Nephron (organoid): ENCODE data around the gene CHRNA1.
A peak's percentile ranks its signal among the peaks of the same experiment; 100 is the strongest.

Source experiments
- H3K27ac Mint-ChIP-seq, 3 experiments: 2 replicates each; pipeline ENCODE4 v1.8.0; 2020; ENCODE audit warnings: mixed read lengths in 3 of 3, mild to moderate bottlenecking in 2 of 3, moderate library complexity in 1 of 3
- H3K27me3 Mint-ChIP-seq: 2 replicates; pipeline ENCODE4 v1.8.0; 2021; ENCODE audit warnings: low read depth, mild to moderate bottlenecking, moderate library complexity, mixed read lengths
- H3K36me3 Mint-ChIP-seq: 2 replicates; pipeline ENCODE4 v1.8.0; 2020; ENCODE audit warnings: low read depth, mixed read lengths
- H3K4me1 Mint-ChIP-seq: 2 replicates; pipeline ENCODE4 v1.8.0; 2020; ENCODE audit warnings: mixed read lengths
- H3K4me3 Mint-ChIP-seq, 3 experiments: 2 replicates each; pipeline ENCODE4 v1.8.0; 2020; ENCODE audit warnings: mild to moderate bottlenecking in 3 of 3, mixed read lengths in 3 of 3, moderate library complexity in 2 of 3
- H3K9me3 Mint-ChIP-seq: 2 replicates; pipeline ENCODE4 v1.8.0; 2020; ENCODE audit warnings: mixed read lengths
- CTCF ChIP-seq, 3 experiments: fragments of 200-600 bp; sonication (generic); IDR thresholded peaks; one replicate each; pipeline ENCODE4 v1.5.0; 2021; ENCODE audit warnings: antibody characterized with exemption in 3 of 3; ENCODE audit not compliant: unreplicated experiment in 3 of 3

The CHRNA1 gene

GRCh38 chr2:174763780-174764179 is 492 bp downstream of the CHRNA1 start:
- no peaks in the 10 kb centered on the region for H3K36me3 Mint-ChIP-seq
- TF ChIP-seq CTCF (IDR thresholded peaks at IDR 0.05; ENCODE audit: unreplicated experiment in 3 of 3) = no peak
- no peaks in the 10 kb centered on the region for H3K27me3 Mint-ChIP-seq
- H3K4me3 Mint-ChIP-seq = peak overlapping the region; percentile 69 to 99 (median 88)
- peaks cover 76% of the 10 kb centered on the region for H3K4me1 Mint-ChIP-seq
- no peaks in the 10 kb centered on the region for H3K9me3 Mint-ChIP-seq
- peak overlapping the region; percentile 93 to 95 (median 94) for H3K27ac Mint-ChIP-seq

GRCh38 chr2:174762464-174762863 is 1.8 kb downstream of the CHRNA1 start:
- Mint-ChIP-seq H3K27me3 (no peaks in the 10 kb centered on the region), H3K36me3 (no peaks in the 10 kb centered on the region), H3K4me3 (peak overlapping the region; percentile 31 to 99 (median 88)), H3K4me1 (peaks cover 71% of the 10 kb centered on the region), H3K9me3 (no peaks in the 10 kb centered on the region), H3K27ac (peak overlapping the region; percentile 93 to 95 (median 94))
- no peak for TF ChIP-seq CTCF (IDR thresholded peaks at IDR 0.05; ENCODE audit: unreplicated experiment in 3 of 3)

GRCh38 chr2:174761837-174762236 is 2.4 kb downstream of the CHRNA1 start:
- peak overlapping the region; percentile 43 to 93 (median 86) for H3K27ac Mint-ChIP-seq
- H3K4me1 Mint-ChIP-seq = peaks cover 67% of the 10 kb centered on the region
- no peaks in the 10 kb centered on the region for H3K36me3 Mint-ChIP-seq
- no peaks in the 10 kb centered on the region for H3K27me3 Mint-ChIP-seq
- H3K9me3 Mint-ChIP-seq = no peaks in the 10 kb centered on the region
- no peak for TF ChIP-seq CTCF (IDR thresholded peaks at IDR 0.05; ENCODE audit: unreplicated experiment in 3 of 3)
- peak overlapping the region; percentile 60 to 99 (median 79) for H3K4me3 Mint-ChIP-seq

GRCh38 chr2:174760845-174761473 is 3.3 kb downstream of the CHRNA1 start:
- no peak for TF ChIP-seq CTCF (IDR thresholded peaks at IDR 0.05; ENCODE audit: unreplicated experiment in 3 of 3)
- H3K27me3 Mint-ChIP-seq = no peaks in the 10 kb centered on the region
- peak overlapping the region; percentile 43 to 93 (median 45) for H3K27ac Mint-ChIP-seq
- H3K4me3 Mint-ChIP-seq = peak overlapping the region in 2 of 3 experiments; percentile 79 to 99
- no peaks in the 10 kb centered on the region for H3K36me3 Mint-ChIP-seq
- H3K4me1 Mint-ChIP-seq = peaks cover 65% of the 10 kb centered on the region
- H3K9me3 Mint-ChIP-seq = no peaks in the 10 kb centered on the region

GRCh38 chr2:174759381-174760065 is 4.7 kb downstream of the CHRNA1 start:
- no peak for TF ChIP-seq CTCF (IDR thresholded peaks at IDR 0.05; ENCODE audit: unreplicated experiment in 3 of 3)
- Mint-ChIP-seq H3K36me3 (no peaks in the 10 kb centered on the region), H3K4me3 (peak overlapping the region in 2 of 3 experiments; percentile 21 to 99), H3K4me1 (peaks cover 53% of the 10 kb centered on the region), H3K9me3 (no peaks in the 10 kb centered on the region), H3K27me3 (no peaks in the 10 kb centered on the region), H3K27ac (no peak overlapping the region)
